Natural killer cell (primary cell): ENCODE measurements around the gene SLC20A1. TPM values are rescaled to one million over a fixed set of nuclear protein-coding genes. Genes with fewer than 3 reads are reported as not detected.
A peak's percentile ranks its signal among the peaks of the same experiment; 100 is the strongest.

Source experiments
- ATAC-seq, 3 donors: fragments of 150-1000 bp in 2 of 3; fragments of 200-7000 bp in 1 of 3; cut with Tn5 transposase; 1 replicate in 1 of 3; 2 replicates in 2 of 3; pipeline ENCODE4 v1.10.0; 2021; ENCODE audit warnings: mild to moderate bottlenecking in 2 of 3, moderate library complexity in 2 of 3
- DNase-seq, 2 donors: peaks; one replicate each; pipeline versions ENCODE4 v3.0.0 to v3.0.0-alpha.2; 2013 to 2021; ENCODE audit warnings: mixed read lengths in 1 of 2
- H3K27ac ChIP-seq: one replicate; pipeline ENCODE4 v1.5.1; 2013; ENCODE audit warnings: mild to moderate bottlenecking, low read length
- H3K27me3 ChIP-seq: one replicate; pipeline ENCODE4 v1.6.1; 2013; ENCODE audit warnings: low read length; ENCODE audit not compliant: control insufficient read depth, insufficient read depth
- H3K36me3 ChIP-seq: one replicate; pipeline ENCODE4 v1.6.1; 2013; ENCODE audit warnings: low read length; ENCODE audit not compliant: control insufficient read depth, insufficient read depth
- H3K4me1 ChIP-seq: one replicate; pipeline ENCODE4 v1.6.1; 2013; ENCODE audit warnings: low read length; ENCODE audit not compliant: control insufficient read depth, insufficient read depth
- H3K4me3 ChIP-seq: one replicate; pipeline ENCODE4 v1.5.1; 2013; ENCODE audit warnings: low read length
- H3K9me3 ChIP-seq: one replicate; pipeline ENCODE4 v1.6.1; 2013; ENCODE audit warnings: low read length; ENCODE audit not compliant: control insufficient read depth, insufficient read depth
- H3K27ac Mint-ChIP-seq, 2 donors: one replicate each; pipeline ENCODE4 v1.8.0; 2022; ENCODE audit warnings: mild to moderate bottlenecking in 2 of 2, mixed read lengths in 2 of 2, moderate library complexity in 1 of 2
- H3K27me3 Mint-ChIP-seq, 2 donors: one replicate each; pipeline ENCODE4 v1.8.0; 2022; ENCODE audit warnings: low read depth in 2 of 2, mixed read lengths in 2 of 2
- H3K36me3 Mint-ChIP-seq: one replicate; pipeline ENCODE4 v1.8.0; 2022; ENCODE audit warnings: mixed read lengths
- H3K4me1 Mint-ChIP-seq, 2 donors: one replicate each; pipeline ENCODE4 v1.8.0; 2022; ENCODE audit warnings: mixed read lengths in 2 of 2
- H3K4me3 Mint-ChIP-seq: one replicate; pipeline ENCODE4 v1.8.0; 2022; ENCODE audit warnings: mild to moderate bottlenecking, moderate library complexity, mixed read lengths
- H3K9me3 Mint-ChIP-seq, 2 donors: one replicate each; pipeline ENCODE4 v1.8.0; 2022; ENCODE audit warnings: mixed read lengths in 2 of 2
- WGBS: methylation state at CpG from one replicate; pipeline ENCODE4 v1.1.7; 2013; ENCODE audit warnings: missing lambda C conversion rate; ENCODE audit not compliant: insufficient coverage; 5-methylcytosine and 5-hydroxymethylcytosine counted together
- intact Hi-C: fragments of 100-400 bp; cut with micrococcal nuclease; formaldehyde crosslinking; loops from one replicate; pipeline ENCODE4 v1.14.2; 2022
- total RNA-seq, 4 donors: library from RNA; stranded (reverse); fragments of 120-200 nt in 1 of 4; gene quantifications; one replicate each; pipeline versions ENCODE4 v1.2.3 to v1.2.4, GENCODE V29; 2013 to 2022
- TF ChIP-seq, protein P1 (sequence below): fragments of 200-600 bp; IDR thresholded peaks from one replicate; pipeline ENCODE4 v1.8.0; 2022; ENCODE audit warnings: antibody characterized with exemption

Gene SLC20A1
- total RNA-seq, 3 donors from 2014 or later (not counting 1 experiment from before 2014, with no cell fraction given), result 193 to 241 (median 233) TPM

DNA sequence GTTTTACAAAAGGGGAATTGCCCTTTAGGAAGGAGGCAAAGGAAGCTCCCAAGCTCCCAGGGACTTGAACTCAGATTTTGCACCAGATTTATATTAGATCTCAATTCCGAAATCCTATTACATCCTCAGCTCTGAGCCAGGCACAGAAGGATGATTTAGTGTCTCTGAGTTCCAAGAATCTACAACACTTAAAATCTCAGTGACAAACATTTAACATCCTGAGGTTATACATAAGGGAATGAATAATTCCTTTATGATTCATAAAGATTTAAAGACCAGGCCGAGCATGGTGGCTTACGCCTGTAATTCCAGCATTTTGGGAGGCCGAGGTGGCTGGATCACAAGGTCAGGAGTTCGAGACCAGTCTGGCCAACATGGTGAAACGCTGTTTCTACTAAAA, 16.5 kb upstream of the SLC20A1 start:
- Histone ChIP-seq H3K4me3 (no peak overlapping the region), H3K27ac (no peak overlapping the region), H3K27me3 (no peaks in the 10 kb centered on the region), H3K9me3 (no peaks in the 10 kb centered on the region), H3K36me3 (no peaks in the 10 kb centered on the region), H3K4me1 (peaks cover 96% of the 10 kb centered on the region)
- no peaks in the 10 kb centered on the region for H3K36me3 Mint-ChIP-seq
- peak overlapping the region; percentile 95 for H3K4me3 Mint-ChIP-seq
- intact Hi-C loops, result no loop called here
- TF ChIP-seq, protein P1, sequence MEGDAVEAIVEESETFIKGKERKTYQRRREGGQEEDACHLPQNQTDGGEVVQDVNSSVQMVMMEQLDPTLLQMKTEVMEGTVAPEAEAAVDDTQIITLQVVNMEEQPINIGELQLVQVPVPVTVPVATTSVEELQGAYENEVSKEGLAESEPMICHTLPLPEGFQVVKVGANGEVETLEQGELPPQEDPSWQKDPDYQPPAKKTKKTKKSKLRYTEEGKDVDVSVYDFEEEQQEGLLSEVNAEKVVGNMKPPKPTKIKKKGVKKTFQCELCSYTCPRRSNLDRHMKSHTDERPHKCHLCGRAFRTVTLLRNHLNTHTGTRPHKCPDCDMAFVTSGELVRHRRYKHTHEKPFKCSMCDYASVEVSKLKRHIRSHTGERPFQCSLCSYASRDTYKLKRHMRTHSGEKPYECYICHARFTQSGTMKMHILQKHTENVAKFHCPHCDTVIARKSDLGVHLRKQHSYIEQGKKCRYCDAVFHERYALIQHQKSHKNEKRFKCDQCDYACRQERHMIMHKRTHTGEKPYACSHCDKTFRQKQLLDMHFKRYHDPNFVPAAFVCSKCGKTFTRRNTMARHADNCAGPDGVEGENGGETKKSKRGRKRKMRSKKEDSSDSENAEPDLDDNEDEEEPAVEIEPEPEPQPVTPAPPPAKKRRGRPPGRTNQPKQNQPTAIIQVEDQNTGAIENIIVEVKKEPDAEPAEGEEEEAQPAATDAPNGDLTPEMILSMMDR, result no peak
- peaks cover 92 to 99% of the 10 kb centered on the region in 2 donors for H3K4me1 Mint-ChIP-seq
- 95% methylated on average over 6 of the region's 6 CpGs for WGBS
- H3K27ac Mint-ChIP-seq, result peak overlapping the region; percentile 96
- H3K27me3 Mint-ChIP-seq, result no peaks in the 10 kb centered on the region
- DNase-seq, result no peak
- no peak for ATAC-seq
- H3K9me3 Mint-ChIP-seq, result no peaks in the 10 kb centered on the region

DNA sequence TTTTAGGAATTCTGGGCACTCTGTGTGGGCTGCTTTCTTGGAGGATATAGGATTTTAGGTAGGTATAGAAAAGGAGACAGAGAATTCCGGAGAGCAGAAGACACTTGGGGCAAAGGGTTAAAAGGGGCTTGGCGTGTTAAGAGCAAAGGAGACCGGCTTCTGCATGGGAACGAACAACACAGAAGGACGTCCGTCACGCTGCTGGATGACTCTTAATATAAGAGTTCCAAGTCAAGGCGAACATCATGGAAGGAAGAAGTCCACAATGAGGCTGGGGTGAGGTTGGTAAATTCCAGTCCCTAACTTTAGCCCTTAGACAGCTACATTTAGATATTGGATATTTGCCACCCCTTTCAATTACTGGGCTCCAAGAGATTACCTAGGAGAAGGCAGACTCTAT, 15.9 kb upstream of the SLC20A1 start:
- Mint-ChIP-seq H3K36me3 (no peaks in the 10 kb centered on the region), H3K9me3 (no peaks in the 10 kb centered on the region), H3K4me1 (peaks cover 92 to 99% of the 10 kb centered on the region in 2 donors), H3K27me3 (no peaks in the 10 kb centered on the region), H3K4me3 (peak overlapping the region; percentile 95), H3K27ac (peak overlapping the region; percentile 96)
- Histone ChIP-seq H3K27me3 (no peaks in the 10 kb centered on the region), H3K27ac (peak overlapping the region; percentile 73), H3K4me3 (no peak overlapping the region), H3K9me3 (no peaks in the 10 kb centered on the region), H3K4me1 (peaks cover 96% of the 10 kb centered on the region), H3K36me3 (no peaks in the 10 kb centered on the region)
- no peak for DNase-seq
- 99% methylated on average over 7 of the region's 8 CpGs for WGBS
- intact Hi-C loops, result loop anchor here (2.0 to 5.0 kb wide), 3 partner anchors 15 to 547 kb away; partner anchors contain the start of gene SLC20A1
- TF ChIP-seq, protein P1, result no peak
- ATAC-seq, result no peak

DNA sequence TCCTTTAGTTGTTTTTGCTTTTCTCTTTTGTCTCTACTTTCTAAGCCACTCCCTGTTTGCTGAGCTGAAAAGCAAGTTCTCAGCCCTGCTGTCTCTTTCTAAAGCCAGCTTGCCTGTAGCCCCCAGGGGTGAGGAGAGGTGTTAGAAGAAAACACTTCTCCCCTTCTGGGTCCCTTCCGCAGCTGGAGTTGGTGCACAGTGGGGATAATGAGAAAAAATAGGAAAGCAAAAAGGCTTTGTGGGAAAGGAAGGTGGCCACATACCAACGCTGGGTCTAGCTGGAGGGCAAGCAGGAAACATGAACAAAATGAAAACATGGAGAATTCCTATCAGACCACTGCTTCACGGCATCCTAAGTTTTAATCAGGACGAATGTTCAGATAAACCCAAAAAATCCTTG, 15.5 kb upstream of the SLC20A1 start:
- Mint-ChIP-seq H3K4me1 (peaks cover 92 to 99% of the 10 kb centered on the region in 2 donors), H3K27me3 (no peaks in the 10 kb centered on the region), H3K27ac (peak overlapping the region; percentile 96), H3K36me3 (no peaks in the 10 kb centered on the region), H3K9me3 (no peaks in the 10 kb centered on the region), H3K4me3 (peak overlapping the region; percentile 95)
- peak in 1 of 2 donors; percentile 20 for DNase-seq
- H3K27me3 ChIP-seq, result no peaks in the 10 kb centered on the region
- intact Hi-C loops, result loop anchor here (2.0 to 5.0 kb wide), 3 partner anchors 15 to 547 kb away; partner anchors contain the start of gene SLC20A1
- no peak for ATAC-seq
- TF ChIP-seq, protein P1, result no peak
- H3K4me1 ChIP-seq, result peaks cover 96% of the 10 kb centered on the region
- no peaks in the 10 kb centered on the region for H3K9me3 ChIP-seq
- peak overlapping the region; percentile 23 for H3K4me3 ChIP-seq
- H3K27ac ChIP-seq, result peak overlapping the region; percentile 73
- no peaks in the 10 kb centered on the region for H3K36me3 ChIP-seq
- WGBS, result 48% methylated on average over 4 of the region's 4 CpGs

DNA sequence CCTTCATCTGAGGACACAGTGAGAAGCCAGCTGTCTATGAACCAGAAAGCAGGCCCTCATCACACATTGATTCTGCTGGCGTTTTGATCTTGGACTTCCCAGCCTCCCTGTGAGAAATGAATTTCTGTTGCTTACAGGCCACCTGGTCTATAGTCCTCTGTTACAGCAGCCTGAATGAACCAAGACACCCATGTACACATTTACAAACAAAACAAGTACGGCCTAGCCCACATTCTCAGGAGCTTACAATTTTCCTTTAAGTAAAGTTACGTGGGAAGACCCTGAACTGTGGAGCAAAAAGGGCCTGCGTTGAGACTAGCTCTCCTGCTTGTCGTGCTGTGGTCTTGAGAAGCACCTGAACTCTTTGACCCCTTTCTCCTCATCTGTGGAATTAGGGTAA, 12.0 kb upstream of the SLC20A1 start:
- no peaks in the 10 kb centered on the region for H3K9me3 Mint-ChIP-seq
- H3K36me3 Mint-ChIP-seq, result no peaks in the 10 kb centered on the region
- WGBS, result 93% methylated on average over 5 of the region's 5 CpGs
- Histone ChIP-seq H3K4me1 (peaks cover 81% of the 10 kb centered on the region), H3K27ac (peak overlapping the region; percentile 72), H3K36me3 (no peaks in the 10 kb centered on the region), H3K4me3 (no peak overlapping the region), H3K9me3 (no peaks in the 10 kb centered on the region), H3K27me3 (no peaks in the 10 kb centered on the region)
- H3K4me1 Mint-ChIP-seq, result peaks cover 84 to 85% of the 10 kb centered on the region in 2 donors
- peak overlapping the region; percentile 68 for H3K4me3 Mint-ChIP-seq
- intact Hi-C loops, result loop anchor here (1.0 to 5.0 kb wide), 3 partner anchors 12 to 544 kb away; partner anchors contain the start of gene SLC20A1
- TF ChIP-seq, protein P1, result no peak
- ATAC-seq, result no peak
- no peak for DNase-seq
- H3K27me3 Mint-ChIP-seq, result no peaks in the 10 kb centered on the region
- peak overlapping the region; percentile 96 for H3K27ac Mint-ChIP-seq
